HG03196 (cell line): ENCODE data around the gene UFL1.

Source experiments
- ATAC-seq: cut with Tn5 transposase; IDR thresholded peaks from one replicate; pipeline ENCODE4 v1.9.1; 2021; ENCODE audit not compliant: unreplicated experiment

UFL1 gene

DNA sequence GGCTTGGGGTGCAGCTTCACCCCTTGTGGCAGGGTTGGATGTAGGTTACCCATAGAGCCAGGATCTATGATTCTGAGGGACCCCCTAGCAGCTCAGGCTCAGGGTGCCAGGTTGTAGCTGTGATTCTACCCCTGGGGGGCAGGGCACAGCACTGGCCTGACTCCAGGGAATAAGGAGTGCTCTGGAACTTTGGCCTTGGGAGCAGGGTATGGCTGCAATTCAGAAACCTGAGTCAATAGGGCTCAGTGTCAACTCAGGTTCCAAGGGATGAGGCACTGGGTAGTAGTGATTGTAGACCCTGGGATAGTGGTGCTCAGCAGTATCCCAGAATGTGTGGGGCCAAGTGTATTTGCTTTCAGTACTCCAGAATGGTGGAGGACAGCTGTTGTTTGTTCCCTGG, 49.9 kb downstream of the UFL1 start:
- no peak for ATAC-seq

DNA sequence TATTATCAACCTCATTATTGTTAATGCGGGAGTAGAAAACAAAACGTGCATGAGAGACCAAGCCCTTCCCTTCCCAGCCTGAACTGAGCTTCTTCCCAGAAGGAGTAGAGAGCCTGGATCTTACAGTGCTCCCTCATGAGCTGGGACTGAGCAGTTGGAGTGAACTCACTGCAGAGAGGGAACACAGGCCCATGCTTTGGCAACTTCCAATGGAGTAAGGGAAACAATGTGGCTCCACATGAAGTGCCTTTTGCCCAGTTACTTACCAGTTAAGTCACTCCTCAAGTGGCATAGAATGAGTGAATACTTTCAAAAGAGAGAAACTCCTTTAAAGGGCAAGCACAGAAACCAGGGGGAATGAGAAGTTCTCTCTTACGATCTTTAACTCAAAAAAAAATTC, 53.8 kb downstream of the UFL1 start:
- no peak for ATAC-seq

DNA sequence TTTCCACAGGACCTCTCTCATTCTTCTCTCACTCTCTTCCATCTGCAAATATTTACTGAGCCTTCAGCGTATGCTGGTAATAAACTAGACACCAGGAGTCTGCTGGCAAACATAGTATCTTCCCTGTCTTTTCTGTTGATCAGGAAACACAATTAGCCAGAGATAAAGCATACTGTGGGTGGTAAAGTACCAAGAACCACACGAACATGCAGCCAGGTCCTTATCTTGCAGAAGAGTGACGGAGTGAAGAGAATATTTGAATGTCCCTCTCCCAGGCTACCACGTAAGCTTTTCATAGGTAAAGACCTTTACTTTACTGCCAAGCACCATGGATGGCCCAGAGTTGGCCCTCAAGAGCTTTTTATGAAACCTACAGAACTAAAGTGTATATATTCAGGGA, 54.6 kb downstream of the UFL1 start:
- no peak for ATAC-seq

DNA sequence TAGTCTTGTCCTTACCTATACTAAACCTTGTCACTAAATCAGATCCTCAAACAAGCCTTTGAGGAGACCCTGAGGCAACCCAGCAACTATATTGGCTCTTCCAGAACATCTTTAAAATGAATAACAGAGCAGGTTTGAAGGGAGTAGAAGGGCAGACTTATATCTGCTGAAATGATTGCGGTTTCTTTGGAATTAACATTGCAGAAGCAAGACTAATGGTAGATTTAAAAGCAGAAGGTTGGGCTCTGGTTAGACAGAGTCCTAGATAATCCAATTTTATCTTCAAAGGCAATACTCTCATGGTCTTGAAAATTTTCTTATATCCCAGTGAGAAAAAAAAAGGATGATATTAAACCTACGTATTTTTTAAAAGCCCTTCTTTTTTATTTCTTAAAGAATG, 60.4 kb downstream of the UFL1 start:
- ATAC-seq = no peak

DNA sequence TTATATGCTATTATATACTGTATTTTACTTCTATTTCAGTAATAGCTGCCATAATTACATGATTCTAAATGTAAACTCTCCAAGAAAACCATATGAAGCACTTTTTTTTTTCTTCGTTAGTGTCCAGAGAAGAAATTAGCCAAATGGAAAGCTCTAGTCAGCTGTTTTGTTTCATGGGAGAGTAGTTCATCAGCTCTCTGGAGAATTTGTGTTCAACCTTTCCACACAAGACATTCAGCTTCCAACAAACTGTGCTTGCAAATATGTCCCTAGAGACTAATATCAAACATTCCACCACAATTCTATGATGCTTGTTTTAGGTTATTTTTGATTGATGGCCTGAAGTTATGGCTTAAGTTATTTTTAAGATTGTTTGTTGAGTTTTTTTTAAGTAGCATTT, 60.8 kb downstream of the UFL1 start:
- ATAC-seq = no peak

DNA sequence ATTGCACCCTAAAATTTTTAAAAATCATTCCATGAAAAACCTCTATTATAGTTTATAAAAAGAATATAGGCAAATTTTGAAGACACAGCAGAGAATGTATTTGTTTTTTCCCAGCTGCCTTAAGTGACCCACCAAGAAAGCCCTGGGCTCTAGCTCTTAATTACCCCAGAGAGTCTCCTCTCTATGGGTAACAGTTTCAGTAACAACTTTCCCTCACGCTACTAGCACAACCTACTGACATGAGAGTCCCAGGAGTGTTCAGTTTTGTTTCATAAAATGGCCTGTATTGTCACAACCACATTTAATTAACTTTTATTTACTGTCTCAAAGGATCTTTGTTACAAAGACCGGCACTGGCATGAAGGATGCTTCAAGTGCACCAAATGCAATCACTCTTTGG, 82.8 kb downstream of the UFL1 start:
- no peak for ATAC-seq
